HG03342 (cell line): Measurements from ENCODE around the gene LRRC8C.
"Not testable (repeated sequence)": the region's sequence is repeated elsewhere in the genome, so short reads cannot be mapped to it uniquely, and the experiment has no call there.

Experiments
- ATAC-seq: cut with Tn5 transposase; IDR thresholded peaks from one replicate; pipeline ENCODE4 v1.9.1; 2021; ENCODE audit warnings: mild to moderate bottlenecking, moderate library complexity; ENCODE audit not compliant: unreplicated experiment

Gene LRRC8C

GRCh38 chr1:89701746-89702241, 68.9 kb downstream of the LRRC8C start:
- ATAC-seq: no peak

DNA sequence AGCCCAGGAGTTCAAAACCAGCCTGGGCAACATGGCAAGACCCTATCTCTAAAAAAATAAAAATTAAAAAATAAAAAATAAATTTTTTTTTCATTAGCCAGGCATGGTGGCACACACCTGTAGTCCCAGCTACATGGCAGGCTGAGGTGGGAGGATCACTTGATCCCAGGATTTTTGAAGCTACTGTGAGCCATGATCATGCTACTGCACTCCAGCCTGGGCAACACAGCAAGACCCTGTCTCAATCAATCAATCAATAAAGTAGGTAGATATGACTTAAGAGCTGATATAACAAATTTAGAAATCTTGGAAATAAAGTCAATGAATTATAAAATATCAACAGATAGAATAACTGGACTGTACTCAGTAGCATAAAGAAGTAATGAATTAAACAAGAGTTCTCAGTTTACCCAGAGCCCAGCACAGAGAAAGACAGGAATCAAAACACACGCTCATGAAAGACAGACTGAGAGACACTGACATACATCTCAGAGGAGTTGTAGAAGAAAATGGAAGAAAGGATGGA, 69.7 kb downstream of the LRRC8C start:
- no peak for ATAC-seq

GRCh38 chr1:89703469-89703868, 70.5 kb downstream of the LRRC8C start:
- no peak for ATAC-seq

DNA sequence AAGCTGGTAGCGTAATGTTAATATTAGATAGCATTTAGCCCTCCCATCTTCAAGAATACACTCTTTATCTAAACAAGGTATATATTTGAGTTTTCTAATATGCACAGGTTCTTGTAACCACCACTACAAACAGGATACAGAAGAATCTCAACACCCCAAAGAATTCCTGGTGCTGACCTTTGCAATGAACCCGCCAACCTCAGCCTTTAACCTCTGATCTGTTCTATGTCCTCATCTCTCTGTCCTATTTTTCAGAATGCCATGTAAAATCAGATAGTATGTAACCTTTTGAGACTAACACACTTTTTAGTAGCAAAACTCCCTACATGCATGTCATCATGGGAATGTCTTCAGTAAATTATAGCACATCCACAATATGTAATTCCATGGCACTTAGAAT, 71.1 kb downstream of the LRRC8C start:
- ATAC-seq: no peak

DNA sequence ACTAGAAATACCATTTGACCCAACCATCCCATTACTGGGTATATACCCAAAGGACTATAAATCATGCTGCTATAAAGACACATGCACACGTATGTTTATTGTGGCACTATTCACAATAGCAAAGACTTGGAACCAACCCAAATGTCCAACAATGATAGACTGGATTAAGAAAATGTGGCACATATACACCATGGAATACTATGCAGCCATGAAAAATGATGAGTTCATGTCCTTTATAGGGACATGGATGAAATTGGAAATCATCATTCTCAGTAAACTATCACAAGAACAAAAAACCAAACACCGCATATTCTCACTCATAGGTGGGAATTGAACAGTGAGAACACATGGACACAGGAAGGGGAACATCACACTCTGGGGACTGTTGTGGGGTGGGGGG, 72.0 kb downstream of the LRRC8C start:
- not testable (repeated sequence) for ATAC-seq

DNA sequence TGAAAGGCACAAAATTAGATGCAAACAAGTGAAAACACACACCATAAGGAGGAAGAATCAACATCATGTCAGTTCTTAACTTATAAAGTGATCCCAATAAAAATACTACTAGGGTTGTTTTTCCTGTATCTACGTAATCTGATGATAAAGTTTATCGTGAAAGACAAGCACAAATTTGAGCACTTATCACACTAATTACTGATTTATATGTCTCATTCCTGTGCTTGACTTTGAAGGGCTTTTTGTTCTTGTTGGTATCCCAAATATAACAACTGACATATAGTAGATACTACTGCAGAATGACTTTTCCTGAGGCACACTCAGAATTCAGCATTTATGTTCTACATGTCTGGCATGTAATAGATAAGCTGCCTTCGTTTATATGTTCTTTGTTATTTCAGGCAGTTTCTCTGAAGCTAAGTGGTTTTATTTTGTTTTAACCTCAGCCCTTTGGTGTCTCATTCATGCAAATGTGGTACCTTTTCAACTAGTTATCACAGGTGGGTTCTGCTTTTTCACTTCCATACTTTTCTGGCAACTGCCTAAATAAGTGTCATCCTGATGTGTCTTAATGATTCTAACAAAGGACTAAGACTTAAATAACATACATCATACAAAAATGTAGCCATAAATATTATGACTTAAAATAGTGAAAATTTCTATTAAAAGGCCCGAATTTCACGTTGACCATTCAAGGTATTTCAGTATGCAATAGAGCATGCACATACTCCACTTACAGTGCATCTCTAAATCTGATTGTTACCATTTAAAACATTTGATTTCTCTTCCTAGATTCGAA, 73.2 kb downstream of the LRRC8C start:
- peak; percentile 61 for ATAC-seq

GRCh38 chr1:89706700-89707012, 73.7 kb downstream of the LRRC8C start:
- ATAC-seq: peak; percentile 34

GRCh38 chr1:89708751-89709375, 75.9 kb downstream of the LRRC8C start:
- no peak for ATAC-seq

- ATAC-seq: no peak
Observed at GRCh38 chr1:89710498-89711139, 77.7 kb downstream of the LRRC8C start.

DNA sequence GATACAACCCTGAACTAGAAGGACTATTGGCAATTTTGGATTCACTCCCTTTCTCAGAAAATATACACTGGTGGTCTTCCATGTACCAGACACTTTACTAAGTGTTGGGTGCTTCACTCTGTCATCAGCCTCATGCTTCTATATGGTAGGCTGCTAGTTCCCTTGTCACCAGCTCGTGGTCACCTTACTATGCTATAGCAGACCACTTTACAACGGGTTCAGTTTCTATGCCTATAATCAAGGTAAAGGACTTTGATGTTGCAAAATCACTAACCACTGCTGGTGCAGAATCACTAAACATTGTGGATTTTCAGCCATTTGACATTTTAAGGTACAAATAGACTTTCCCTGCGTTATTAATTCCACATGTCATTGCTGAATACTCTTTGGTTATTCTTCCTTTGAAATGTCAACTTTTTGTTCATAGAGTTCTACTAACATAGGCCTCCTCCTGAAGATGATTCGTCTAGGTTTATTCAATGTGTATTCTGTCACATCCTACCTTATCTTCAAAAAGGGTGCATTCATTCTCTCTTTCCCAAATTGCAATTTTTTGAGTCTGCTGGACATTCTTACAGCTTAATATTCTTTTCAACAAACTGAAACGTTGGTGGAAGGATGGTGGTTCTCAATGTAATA, 78.3 kb downstream of the LRRC8C start:
- ATAC-seq: no peak

GRCh38 chr1:89712420-89712819, 79.5 kb downstream of the LRRC8C start:
- ATAC-seq: no peak

DNA sequence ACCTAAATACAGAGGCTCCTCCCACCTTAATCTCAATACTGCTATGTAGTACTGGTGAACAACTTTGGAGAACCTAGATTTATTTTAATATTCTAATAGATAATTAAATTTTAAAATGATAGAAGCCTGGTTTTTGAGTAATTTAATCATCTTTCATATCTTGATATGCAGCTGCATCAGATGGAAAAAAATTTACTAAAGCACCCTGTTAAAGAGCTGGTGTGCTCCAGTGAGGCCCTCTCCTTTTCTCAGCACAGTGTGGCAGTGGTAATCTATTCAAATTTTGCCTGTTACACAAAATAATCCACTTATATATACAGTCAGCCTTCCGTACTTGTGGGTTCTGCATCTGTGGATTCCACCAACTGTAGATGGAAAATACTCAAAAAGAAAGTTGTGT, 82.8 kb downstream of the LRRC8C start:
- ATAC-seq: no peak

DNA sequence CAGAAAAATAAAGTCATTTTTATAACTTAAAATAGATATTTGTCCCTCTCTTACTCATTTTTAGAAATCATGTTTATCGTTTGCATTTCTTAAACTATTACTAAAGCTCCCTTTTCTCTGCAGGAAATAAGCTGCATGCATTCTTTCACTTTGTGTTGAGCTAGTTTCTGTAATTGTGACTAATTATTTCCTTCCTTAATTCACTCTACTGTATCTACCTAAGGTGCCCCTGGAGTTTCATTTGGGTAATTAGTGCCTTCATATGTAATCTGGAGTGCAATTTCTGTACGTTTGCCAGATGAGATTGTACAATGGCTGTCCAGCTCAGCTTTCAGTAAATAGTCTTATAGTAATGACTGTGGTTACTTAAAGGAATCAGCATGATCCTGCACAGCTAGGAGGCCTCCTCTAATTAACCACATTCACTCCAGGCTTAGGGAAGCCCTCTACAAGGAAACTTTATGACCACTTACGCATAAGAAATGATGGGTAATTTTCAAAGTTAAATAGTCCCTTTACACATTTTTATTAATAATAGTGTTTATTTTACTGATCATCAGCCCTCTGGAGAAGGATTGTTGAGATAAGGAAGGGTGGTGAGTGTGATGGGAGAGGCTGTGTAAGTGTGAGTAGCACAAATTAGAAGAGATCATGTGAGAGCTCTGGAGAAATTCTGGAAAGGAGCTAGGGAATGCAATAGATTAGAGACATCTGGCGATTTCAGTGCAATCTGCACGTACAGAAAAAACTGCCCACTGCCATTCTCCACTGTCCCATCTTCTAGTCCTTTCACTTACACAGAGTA, 86.8 kb downstream of the LRRC8C start:
- ATAC-seq: peak; percentile 82

DNA sequence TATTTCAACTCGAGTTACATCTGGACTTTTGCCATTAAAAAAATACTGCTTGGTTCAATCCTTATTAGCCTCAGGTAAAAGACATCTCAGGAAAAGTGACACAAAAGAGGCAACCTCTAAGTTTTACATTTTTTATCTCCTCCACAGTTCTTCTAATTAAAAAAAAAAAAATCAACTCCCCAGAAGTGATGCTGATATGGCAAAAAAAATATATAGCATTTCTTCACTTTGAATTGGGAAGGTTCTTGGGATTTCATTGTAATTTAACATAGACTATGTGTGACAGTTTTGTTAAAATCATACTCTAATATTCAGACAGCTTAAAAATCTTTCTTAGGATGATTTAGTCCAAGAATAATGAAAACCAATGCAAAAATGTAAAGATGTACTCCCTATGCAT, 87.9 kb downstream of the LRRC8C start:
- no peak for ATAC-seq

GRCh38 chr1:89721351-89721750, 88.4 kb downstream of the LRRC8C start:
- ATAC-seq: no peak

DNA sequence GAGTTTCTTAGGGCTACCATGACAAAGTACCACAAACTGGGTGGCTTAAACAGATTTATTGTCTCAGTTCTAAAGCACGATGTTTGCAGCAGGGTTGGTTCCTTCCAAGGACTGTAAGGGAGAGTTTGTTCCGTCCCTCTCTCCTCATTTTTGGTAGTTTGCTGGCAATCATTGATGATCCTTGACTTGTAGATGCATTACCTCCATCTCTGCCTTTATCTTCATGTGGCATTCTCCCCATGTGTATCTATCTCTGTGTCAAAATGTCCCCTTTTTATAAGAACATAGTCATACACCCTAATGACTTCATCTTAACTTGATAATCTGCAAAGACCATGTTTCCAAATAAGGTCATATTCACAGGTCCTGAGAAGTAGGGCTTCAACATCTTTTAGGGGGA, 90.2 kb downstream of the LRRC8C start:
- ATAC-seq: no peak

GRCh38 chr1:89723863-89724262, 90.9 kb downstream of the LRRC8C start:
- no peak for ATAC-seq

GRCh38 chr1:89724369-89725010, 91.6 kb downstream of the LRRC8C start:
- peak; percentile 84 for ATAC-seq

GRCh38 chr1:89725011-89725370, 92.1 kb downstream of the LRRC8C start:
- no peak for ATAC-seq

GRCh38 chr1:89725631-89726030, 92.7 kb downstream of the LRRC8C start:
- ATAC-seq: no peak
